ENCODE results near the gene YPEL3. TPM values are rescaled to one million over a fixed set of nuclear protein-coding genes. Genes with fewer than 3 reads are reported as not detected.
"Not testable (repeated sequence)": the region's sequence is repeated elsewhere in the genome, so short reads cannot be mapped to it uniquely, and the experiment has no call there.

Gene YPEL3
- polyA plus RNA-seq, 3 donors from 2014 or later = 248 to 354 (median 284) TPM

DNA sequence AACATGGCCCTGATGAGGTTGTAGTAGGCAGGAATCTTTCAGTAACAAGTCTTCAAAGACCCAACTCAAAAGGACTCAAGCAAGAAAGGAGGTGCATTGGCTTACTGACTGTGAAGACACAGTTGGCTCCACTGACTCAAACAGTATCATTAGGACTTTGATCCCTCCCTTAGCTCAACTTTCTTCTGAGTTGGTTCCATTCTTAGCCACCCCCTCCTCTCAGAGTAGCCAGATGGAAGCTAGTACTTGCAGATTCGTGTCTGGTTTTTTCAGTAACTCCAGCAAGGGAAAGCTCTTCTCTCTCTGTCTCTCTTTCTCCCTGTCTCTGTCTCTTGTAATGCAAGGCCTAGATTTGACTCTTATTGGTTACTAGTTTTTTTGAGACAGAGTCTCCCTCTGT lies 32.0 kb upstream of the YPEL3 start:
- no peak overlapping the region for H3K4me3 Mint-ChIP-seq
- H3K27me3 Mint-ChIP-seq (ENCODE audit: low read depth in 3 of 3) = peaks cover 0 to 6% (median 4%) of the 10 kb centered on the region in 3 donors
- H3K27ac Mint-ChIP-seq = no peak overlapping the region

DNA sequence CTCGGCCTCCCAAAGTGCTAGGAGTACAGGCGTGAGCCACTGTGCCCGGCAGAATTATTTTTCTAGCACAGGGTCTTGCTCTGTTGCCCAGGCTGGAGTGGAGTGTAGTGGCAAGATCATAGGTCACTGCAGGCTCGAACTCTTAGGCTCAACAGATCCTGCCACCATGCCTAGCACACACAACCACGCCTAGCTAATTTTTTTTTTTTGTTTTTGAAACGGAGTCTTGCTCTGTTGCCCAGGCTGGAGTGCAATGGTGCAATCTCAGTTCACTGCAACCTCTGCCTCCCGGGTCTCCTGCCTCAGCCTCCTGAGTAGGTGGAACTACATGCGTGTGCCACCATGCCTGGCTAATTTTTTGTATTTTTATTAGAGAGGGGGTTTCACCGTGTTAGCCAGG lies 29.7 kb upstream of the YPEL3 start:
- not testable (repeated sequence) for H3K9me3 Mint-ChIP-seq; H3K4me3 Mint-ChIP-seq; DNase-seq; H3K27ac Mint-ChIP-seq; H3K27me3 Mint-ChIP-seq (ENCODE audit: low read depth in 3 of 3); H3K36me3 Mint-ChIP-seq
- peaks cover 17 to 21% of the 10 kb centered on the region in 2 donors for H3K4me1 Mint-ChIP-seq

More for the DNA sequence above, 32.0 kb upstream of the YPEL3 start:
- H3K4me1 Mint-ChIP-seq = peaks cover 4 to 12% of the 10 kb centered on the region in 2 donors
- peaks cover 0 to 6% (median 3%) of the 10 kb centered on the region in 6 donors for H3K9me3 Mint-ChIP-seq
- H3K36me3 Mint-ChIP-seq = peaks cover 0 to 4% (median 3%) of the 10 kb centered on the region in 3 donors
- no peak for DNase-seq

DNA sequence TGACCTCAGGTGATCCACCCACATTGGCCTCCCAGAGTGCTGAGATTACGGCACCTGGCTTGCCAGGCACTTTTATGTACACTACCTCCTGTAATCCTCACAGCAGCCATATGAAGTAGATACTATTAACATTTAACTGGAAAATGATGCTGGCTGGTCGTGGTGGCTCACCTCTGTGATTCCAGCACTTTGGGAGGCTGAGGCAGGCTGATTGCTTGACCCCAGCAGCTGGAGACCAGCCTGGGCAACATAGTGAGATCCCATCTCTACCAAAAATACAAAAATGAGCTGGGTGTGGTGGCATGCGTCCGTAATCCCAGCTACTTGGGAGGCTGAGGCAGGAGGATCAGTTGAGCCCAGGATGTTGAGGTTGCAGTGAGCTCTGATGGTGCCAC lies 29.0 kb upstream of the YPEL3 start:
- DNase-seq = no peak
- peaks cover 0 to 4% (median 0%) of the 10 kb centered on the region in 3 donors for H3K27me3 Mint-ChIP-seq (ENCODE audit: low read depth in 3 of 3)
- H3K4me1 Mint-ChIP-seq = peaks cover 22 to 24% of the 10 kb centered on the region in 2 donors
- peak overlapping the region in 1 of 5 donors; percentile 69 for H3K4me3 Mint-ChIP-seq
- no peaks in the 10 kb centered on the region for H3K36me3 Mint-ChIP-seq
- no peaks in the 10 kb centered on the region for H3K9me3 Mint-ChIP-seq
- H3K27ac Mint-ChIP-seq = no peak overlapping the region

DNA sequence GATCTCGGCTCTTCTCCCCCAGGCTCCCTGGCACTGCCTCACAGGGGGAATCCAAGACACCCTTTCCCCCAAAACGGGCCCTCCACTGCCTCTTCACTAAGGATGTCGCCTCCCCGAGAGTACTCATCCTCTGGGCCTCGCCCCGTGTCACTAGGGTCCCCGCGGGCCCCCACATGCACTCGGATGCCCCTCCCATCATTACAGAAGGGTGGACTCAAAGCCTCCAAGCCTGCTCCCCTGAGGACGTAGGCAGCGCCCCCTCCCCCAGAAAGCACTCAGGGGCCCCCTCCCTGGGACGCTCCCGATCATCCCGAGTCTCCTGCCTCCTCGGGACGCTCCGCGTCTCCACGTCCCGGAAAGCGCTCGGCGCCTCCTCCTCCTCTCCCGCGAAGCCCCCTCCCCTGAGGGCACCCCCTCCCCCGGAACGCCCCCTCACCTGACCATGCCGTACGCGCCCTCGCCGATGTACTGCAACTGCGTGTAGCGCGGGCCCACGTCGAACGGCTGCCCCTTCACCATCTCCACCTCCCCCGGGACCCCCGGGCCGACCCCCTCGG lies 26.7 kb upstream of the YPEL3 start:
- peaks cover 0 to 4% (median 0%) of the 10 kb centered on the region in 3 donors for H3K27me3 Mint-ChIP-seq (ENCODE audit: low read depth in 3 of 3)
- H3K4me1 Mint-ChIP-seq = peaks cover 31 to 33% of the 10 kb centered on the region in 2 donors
- peak overlapping the region; percentile 34 to 85 (median 71) for H3K27ac Mint-ChIP-seq
- no peaks in the 10 kb centered on the region for H3K9me3 Mint-ChIP-seq
- peak overlapping the region; percentile 83 to 92 (median 85) for H3K4me3 Mint-ChIP-seq
- no peak for DNase-seq
- H3K36me3 Mint-ChIP-seq = peaks cover 0 to 6% (median 0%) of the 10 kb centered on the region in 3 donors

DNA sequence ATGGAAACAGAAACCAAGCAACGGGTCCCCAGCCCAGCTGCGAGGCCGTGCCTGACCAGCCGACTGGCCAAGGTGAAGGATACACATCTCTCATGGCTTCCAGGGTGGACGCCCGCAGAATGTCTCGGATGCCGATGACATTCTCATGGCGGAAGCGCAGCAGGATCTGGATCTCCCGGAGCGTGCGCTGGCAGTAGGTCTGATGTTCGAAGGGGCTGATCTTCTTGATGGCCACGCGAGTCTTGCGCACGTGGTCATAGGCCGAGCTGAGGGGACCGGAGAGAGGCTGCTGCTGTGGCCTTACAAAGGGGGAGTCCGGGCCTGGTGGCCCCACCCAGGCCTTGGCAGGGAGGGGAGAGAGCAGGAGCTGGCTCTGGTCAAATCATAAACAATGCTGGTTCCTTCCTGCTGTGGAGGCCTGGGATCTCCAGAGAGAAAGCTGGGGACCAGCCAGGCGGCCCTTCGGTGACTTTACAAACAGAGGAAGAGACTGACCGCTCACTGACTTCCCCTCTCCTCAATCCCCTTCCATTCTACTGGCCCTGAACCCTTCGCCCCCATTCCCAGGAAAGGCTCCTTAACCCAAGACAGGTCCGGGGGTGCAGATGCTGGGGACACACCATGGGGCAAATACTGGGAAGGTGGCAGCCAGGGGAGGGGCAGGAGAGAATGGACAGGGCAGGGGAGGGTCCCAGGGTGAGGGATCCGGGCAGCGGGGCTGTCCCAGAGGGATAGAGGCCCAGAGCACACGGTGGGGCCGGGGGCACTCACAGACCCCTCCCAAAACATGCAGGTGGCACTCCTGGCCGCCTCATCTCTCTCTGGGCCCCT lies 25.9 kb upstream of the YPEL3 start:
- Mint-ChIP-seq H3K36me3 (peaks cover 0 to 6% (median 2%) of the 10 kb centered on the region in 3 donors), H3K27me3 (ENCODE audit: low read depth in 3 of 3) (peaks cover 0 to 4% (median 0%) of the 10 kb centered on the region in 3 donors), H3K4me1 (peaks cover 31 to 33% of the 10 kb centered on the region in 2 donors), H3K4me3 (peak overlapping the region; percentile 83 to 92 (median 85)), H3K9me3 (no peaks in the 10 kb centered on the region), H3K27ac (peak overlapping the region; percentile 31 to 88 (median 70))
- no peak for DNase-seq

DNA sequence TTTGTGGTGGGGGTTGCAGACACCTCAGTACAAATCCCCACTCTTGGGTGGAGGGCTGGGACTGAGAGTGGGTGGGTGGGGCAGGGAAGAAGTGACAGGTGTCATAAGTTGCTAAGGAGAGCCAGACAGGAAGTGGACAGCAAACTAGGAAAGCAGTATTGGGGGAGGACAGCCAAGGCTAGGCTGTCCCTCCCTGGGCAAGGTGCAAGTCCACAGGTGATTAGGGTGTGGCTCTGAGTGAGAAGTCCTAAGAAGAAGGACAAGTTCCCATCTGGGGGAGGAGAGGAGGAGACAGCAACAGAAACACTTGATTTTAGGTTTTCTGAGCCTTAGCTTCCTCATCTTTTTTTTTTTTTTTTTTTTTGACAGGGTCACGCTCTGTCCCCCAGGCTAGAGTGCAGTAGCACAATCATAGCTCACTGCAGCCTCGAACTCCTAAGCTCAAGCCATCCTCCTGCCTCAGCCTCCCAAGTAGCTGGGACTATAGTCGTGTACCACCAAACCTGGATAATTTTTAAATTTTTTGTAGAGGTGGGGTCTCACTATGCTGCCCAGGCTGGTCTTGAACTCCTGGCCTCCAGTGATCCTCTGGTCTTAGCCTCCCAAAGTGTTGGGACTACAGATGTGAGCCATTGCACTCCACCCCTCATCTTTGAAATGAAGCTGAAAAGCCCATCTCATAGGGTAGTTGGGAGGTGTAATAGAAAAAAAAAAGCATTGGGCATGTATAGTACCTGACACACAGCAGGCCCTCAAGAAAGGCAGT lies 24.5 kb upstream of the YPEL3 start:
- peak overlapping the region; percentile 18 to 69 (median 57) for H3K4me3 Mint-ChIP-seq
- H3K4me1 Mint-ChIP-seq = peaks cover 31 to 33% of the 10 kb centered on the region in 2 donors
- peak overlapping the region; percentile 12 to 91 (median 85) for H3K27ac Mint-ChIP-seq
- peak in 1 of 3 donors; percentile 13 for DNase-seq
- peaks cover 0 to 4% (median 0%) of the 10 kb centered on the region in 3 donors for H3K27me3 Mint-ChIP-seq (ENCODE audit: low read depth in 3 of 3)
- no peaks in the 10 kb centered on the region for H3K9me3 Mint-ChIP-seq
- peaks cover 0 to 6% (median 4%) of the 10 kb centered on the region in 3 donors for H3K36me3 Mint-ChIP-seq

DNA sequence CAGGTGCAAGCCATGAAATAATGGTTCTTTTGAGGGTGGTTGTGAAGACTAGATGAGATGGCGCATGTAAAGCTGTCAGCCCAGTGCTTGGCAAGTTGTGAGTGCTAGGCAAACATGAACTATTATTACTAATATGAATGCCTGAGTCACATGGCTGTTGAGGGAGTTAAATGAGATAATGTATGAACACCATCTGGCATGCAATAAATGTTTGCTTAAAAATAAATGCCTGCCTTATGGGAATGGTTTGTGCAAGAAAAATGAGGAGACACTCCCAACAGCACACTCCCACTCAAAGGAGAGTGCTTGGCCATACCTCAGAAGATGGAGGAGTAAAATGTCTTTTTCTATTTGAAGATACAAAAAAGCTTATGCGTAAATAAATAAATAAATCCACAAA lies 23.4 kb upstream of the YPEL3 start:
- peak overlapping the region in 2 of 5 donors; percentile 21 to 23 for H3K4me3 Mint-ChIP-seq
- no peaks in the 10 kb centered on the region for H3K9me3 Mint-ChIP-seq
- H3K27me3 Mint-ChIP-seq (ENCODE audit: low read depth in 3 of 3) = peaks cover 0 to 4% (median 0%) of the 10 kb centered on the region in 3 donors
- peaks cover 0 to 6% (median 4%) of the 10 kb centered on the region in 3 donors for H3K36me3 Mint-ChIP-seq
- H3K4me1 Mint-ChIP-seq = peaks cover 31 to 33% of the 10 kb centered on the region in 2 donors
- no peak for DNase-seq
- H3K27ac Mint-ChIP-seq = peak overlapping the region; percentile 12 to 91 (median 82)

DNA sequence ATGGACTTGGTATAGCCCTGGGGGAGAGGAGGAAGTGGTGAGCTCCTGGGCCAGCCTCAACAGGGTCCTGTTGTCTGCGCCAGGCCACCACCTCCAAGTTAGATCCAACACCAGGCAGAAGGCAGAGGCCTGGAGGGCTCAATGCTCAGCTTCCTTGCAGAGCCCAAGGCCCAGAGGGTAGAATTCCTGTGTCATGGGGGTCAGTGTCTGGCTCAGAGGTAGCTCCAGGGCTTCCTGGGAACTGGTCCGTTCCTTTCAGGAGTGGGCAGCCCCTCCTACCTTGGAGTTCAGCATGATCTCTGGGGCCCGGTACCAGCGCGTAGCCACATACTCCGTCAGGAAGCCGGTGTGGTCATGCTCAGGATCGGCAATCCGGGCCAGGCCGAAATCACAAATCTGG lies 21.8 kb upstream of the YPEL3 start:
- H3K27ac Mint-ChIP-seq = no peak overlapping the region

DNA sequence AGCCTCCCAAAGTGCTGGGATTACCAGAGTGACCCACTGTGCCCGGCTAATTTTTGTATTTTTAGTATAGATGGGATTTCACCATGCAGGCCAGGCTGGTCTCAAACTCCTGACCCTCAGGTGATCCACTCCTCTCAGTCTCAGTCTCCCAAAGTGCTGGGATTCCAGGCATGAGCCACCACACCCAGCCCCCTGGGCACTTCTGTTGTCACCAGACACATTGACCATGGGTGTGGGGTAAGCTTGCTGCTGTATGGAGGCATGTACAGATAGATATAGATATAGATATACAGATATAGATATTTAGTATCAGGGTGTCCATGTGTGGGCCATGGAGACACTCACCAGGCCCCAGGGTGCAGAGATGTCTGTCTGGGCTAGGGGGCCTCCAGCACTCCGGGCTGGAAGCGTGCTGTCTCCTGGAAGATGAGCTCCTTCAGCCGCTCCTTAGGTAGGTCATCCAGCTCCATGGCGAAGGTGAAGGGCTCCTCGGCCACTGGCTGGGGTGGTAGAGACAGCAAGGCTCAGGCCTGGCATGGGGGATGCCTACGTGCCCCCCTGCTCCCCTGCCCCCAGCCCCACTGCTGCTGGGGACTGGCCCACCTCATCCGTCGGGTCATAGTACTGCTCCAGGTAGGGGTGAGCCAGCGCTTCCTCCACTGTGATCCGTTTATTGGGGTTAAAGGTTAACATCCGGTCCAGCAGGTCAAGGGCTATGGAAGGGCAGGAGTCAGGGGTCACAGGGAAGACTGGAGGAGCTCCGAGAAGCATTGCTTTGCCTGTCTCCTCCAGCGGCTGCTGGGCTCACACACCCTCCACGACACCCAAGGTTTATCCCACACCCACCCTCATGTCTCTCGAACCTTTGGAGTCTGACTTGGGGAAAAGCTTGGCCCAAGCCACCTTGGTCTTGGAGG lies 20.5 kb upstream of the YPEL3 start:
- no peak overlapping the region for H3K27ac Mint-ChIP-seq
- no peaks in the 10 kb centered on the region for H3K9me3 Mint-ChIP-seq
- H3K4me3 Mint-ChIP-seq = no peak overlapping the region
- H3K36me3 Mint-ChIP-seq = peaks cover 0 to 6% (median 4%) of the 10 kb centered on the region in 3 donors
- no peak for DNase-seq
- H3K4me1 Mint-ChIP-seq = peaks cover 21 to 22% of the 10 kb centered on the region in 2 donors
- H3K27me3 Mint-ChIP-seq (ENCODE audit: low read depth in 3 of 3) = peaks cover 0 to 4% (median 2%) of the 10 kb centered on the region in 3 donors

More for the DNA sequence above, 21.8 kb upstream of the YPEL3 start:
- H3K27me3 Mint-ChIP-seq (ENCODE audit: low read depth in 3 of 3) = peaks cover 0 to 4% (median 0%) of the 10 kb centered on the region in 3 donors
- peaks cover 31% of the 10 kb centered on the region in 2 donors for H3K4me1 Mint-ChIP-seq
- no peak for DNase-seq
- H3K36me3 Mint-ChIP-seq = peaks cover 0 to 6% (median 4%) of the 10 kb centered on the region in 3 donors
- H3K9me3 Mint-ChIP-seq = no peaks in the 10 kb centered on the region
- no peak overlapping the region for H3K4me3 Mint-ChIP-seq

DNA sequence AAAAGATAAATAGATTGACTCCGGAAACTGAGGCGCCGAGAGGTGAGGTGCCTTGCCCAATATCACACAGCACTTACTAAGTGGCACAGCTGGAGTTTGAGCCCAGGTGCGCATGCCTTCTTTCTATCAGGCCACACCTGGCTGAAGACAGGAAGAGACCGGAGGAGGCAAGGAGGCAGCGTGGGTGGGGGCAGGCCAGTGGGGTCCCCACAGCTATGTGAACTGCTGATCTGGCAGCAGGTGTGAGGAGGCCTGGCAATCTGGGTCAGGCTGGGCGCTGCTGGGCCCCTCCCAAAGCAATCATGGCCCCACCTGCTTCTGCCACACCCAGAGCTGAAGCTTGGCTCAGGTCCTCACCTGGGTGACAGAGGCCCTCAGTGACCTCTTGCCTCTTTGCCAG lies 19.2 kb upstream of the YPEL3 start:
- no peaks in the 10 kb centered on the region for H3K9me3 Mint-ChIP-seq
- no peak for DNase-seq
- H3K27ac Mint-ChIP-seq = no peak overlapping the region
- H3K4me3 Mint-ChIP-seq = no peak overlapping the region
- H3K36me3 Mint-ChIP-seq = peaks cover 5 to 8% (median 6%) of the 10 kb centered on the region in 3 donors
- peaks cover 0 to 2% (median 0%) of the 10 kb centered on the region in 3 donors for H3K27me3 Mint-ChIP-seq (ENCODE audit: low read depth in 3 of 3)
- peaks cover 12% of the 10 kb centered on the region in 2 donors for H3K4me1 Mint-ChIP-seq

DNA sequence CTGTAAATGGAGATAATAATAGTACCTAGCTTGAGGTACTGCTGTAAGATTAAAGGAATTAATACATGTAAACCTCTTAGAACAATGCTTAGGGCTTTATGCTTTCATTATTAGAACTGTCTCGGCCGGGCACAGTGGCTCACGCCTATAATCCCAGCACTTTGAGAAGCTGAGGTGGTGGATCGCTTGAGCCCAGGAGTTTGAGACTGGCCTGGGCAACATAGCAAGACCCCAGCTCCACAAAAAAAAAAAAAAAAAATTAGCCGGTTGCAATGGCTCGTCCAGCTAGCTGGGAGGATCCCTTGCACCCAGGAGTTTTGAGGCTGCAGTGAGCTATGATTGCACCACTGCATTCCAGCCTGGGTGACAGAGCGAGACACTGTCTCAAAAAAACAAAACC lies 18.8 kb upstream of the YPEL3 start:
- H3K27me3 Mint-ChIP-seq (ENCODE audit: low read depth in 3 of 3); H3K9me3 Mint-ChIP-seq; H3K4me3 Mint-ChIP-seq: not testable (repeated sequence)

DNA sequence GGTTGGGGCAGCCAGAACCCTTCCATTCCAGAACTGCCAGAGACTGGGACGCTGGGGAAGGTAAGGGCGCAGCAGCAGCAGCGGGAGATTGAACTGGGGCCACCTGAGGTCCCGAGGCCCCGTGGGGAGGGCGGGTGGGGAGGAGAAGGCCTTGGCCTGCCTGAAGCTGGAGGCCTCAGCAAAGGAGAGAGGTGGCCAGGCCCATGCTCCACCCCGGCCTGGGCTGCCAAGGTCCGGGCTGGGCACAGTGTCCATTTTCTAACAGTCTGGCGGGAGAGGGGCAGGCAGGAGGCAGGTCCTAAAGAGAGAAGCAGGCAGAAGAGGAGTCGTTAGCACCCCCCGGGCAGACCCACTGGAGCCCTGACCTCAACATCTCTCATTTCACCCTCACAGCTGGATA lies 18.4 kb upstream of the YPEL3 start:
- no peak for DNase-seq
- H3K4me3 Mint-ChIP-seq = no peak overlapping the region
- H3K27me3 Mint-ChIP-seq (ENCODE audit: low read depth in 3 of 3) = peaks cover 0 to 2% (median 0%) of the 10 kb centered on the region in 3 donors
- H3K36me3 Mint-ChIP-seq = peaks cover 4 to 8% (median 5%) of the 10 kb centered on the region in 3 donors
- no peaks in the 10 kb centered on the region for H3K9me3 Mint-ChIP-seq
- H3K4me1 Mint-ChIP-seq = peaks cover 4% of the 10 kb centered on the region in 2 donors
- no peak overlapping the region for H3K27ac Mint-ChIP-seq

More for the DNA sequence above, 18.8 kb upstream of the YPEL3 start:
- not testable (repeated sequence) for DNase-seq, H3K4me1 Mint-ChIP-seq, H3K27ac Mint-ChIP-seq, H3K36me3 Mint-ChIP-seq
